ENCODE data around the gene HAPLN3. TPM values are rescaled to one million over a fixed set of nuclear protein-coding genes. Genes with fewer than 3 reads are reported as not detected.

The HAPLN3 gene
- polyA plus RNA-seq, 1 of the 3 experiments (the other 2 are of a cell fraction): 9.7 TPM

GRCh38 chr15:88891540-88892254, 3.6 kb downstream of the HAPLN3 start:
- Histone ChIP-seq H3K4me3 (ENCODE audit: low read depth in 2 of 2, low read length in 1 of 2) (no peak overlapping the region), H4K20me1 (ENCODE audit: insufficient read depth) (no peaks in the 10 kb centered on the region), H2AFZ (ENCODE audit: low read depth) (no peak overlapping the region), H3K4me1 (ENCODE audit: control insufficient read depth in 1 of 2, insufficient read depth in 2 of 2, low read depth in 1 of 2, low read length in 1 of 2) (peaks cover 0 to 13% of the 10 kb centered on the region in 2 experiments; a peak in 1 of 4 replicates), H3K4me2 (no peak overlapping the region), H3K27ac (ENCODE audit: low read depth in 2 of 2, low read length in 1 of 2) (no peak overlapping the region), H3K27me3 (ENCODE audit: insufficient read depth) (no peaks in the 10 kb centered on the region), H3K36me3 (replicated peaks in 1 of 2; ENCODE audit: control insufficient read depth in 1 of 2, insufficient read depth in 2 of 2, low read length in 1 of 2) (no peaks in the 10 kb centered on the region), H3K9ac (no peak overlapping the region), H3K79me2 (ENCODE audit: insufficient read depth) (no peaks in the 10 kb centered on the region), H3K9me2 (no peaks in the 10 kb centered on the region), H3F3A (replicated peaks; ENCODE audit: insufficient read depth) (peaks cover 3% of the 10 kb centered on the region), H3K9me3 (no peaks in the 10 kb centered on the region)
- CTCF ChIA-PET: interaction anchor here (0.8 to 5.7 kb wide), 5 partner anchors 11 to 415 kb away, joined by 3 to 29 read pairs (median 8); no protein-coding TSS in a partner anchor
- TF ChIP-seq, protein P1, sequence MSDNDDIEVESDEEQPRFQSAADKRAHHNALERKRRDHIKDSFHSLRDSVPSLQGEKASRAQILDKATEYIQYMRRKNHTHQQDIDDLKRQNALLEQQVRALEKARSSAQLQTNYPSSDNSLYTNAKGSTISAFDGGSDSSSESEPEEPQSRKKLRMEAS (IDR thresholded peaks at IDR 0.05; ENCODE audit: low read depth): no peak
- TF ChIP-seq ELF1 (IDR thresholded peaks at IDR 0.05) (no peak), JUND (IDR thresholded peaks at IDR 0.05) (no peak), RFX5 (IDR thresholded peaks at IDR 0.05; ENCODE audit: low read length) (no peak), IRF3 (IDR thresholded peaks at IDR 0.05; ENCODE audit: low read depth, low read length) (no peak), EP300 (IDR thresholded peaks at IDR 0.05; ENCODE audit: borderline replicate concordance in 1 of 2, low read depth in 1 of 2, low read length in 1 of 2) (no peak), NFIC (IDR thresholded peaks at IDR 0.05; ENCODE audit: borderline replicate concordance) (no peak), RAD21 (IDR thresholded peaks at IDR 0.05; ENCODE audit: low read length) (no peak), CHD2 (IDR thresholded peaks at IDR 0.05; ENCODE audit: low read length, partially characterized antibody) (no peak), RXRA (IDR thresholded peaks at IDR 0.05; ENCODE audit: borderline replicate concordance, low read depth) (no peak), ZBTB33 (IDR thresholded peaks at IDR 0.05; ENCODE audit: borderline replicate concordance, low read depth) (no peak), TAF1 (IDR thresholded peaks at IDR 0.05; ENCODE audit: borderline replicate concordance, low read depth, low read length) (no peak), SIN3A (IDR thresholded peaks at IDR 0.05; ENCODE audit: borderline replicate concordance, low read depth, low read length) (no peak), FOXM1 (IDR thresholded peaks at IDR 0.05; ENCODE audit: low read depth) (no peak)
- TF ChIP-seq, protein P2, sequence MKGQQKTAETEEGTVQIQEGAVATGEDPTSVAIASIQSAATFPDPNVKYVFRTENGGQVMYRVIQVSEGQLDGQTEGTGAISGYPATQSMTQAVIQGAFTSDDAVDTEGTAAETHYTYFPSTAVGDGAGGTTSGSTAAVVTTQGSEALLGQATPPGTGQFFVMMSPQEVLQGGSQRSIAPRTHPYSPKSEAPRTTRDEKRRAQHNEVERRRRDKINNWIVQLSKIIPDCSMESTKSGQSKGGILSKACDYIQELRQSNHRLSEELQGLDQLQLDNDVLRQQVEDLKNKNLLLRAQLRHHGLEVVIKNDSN (IDR thresholded peaks at IDR 0.05; ENCODE audit: borderline replicate concordance, low read depth): no peak
- POLR2A ChIA-PET: no interaction called here
- DNase-seq: no peak
- WGBS (ENCODE audit: low lambda C conversion rate): 86% methylated on average over 6 of the region's 7 CpGs

All from SK-N-SH (cell line).